Measurements from ENCODE around the gene SCAF4. TPM values are rescaled to one million over a fixed set of nuclear protein-coding genes. Genes with fewer than 3 reads are reported as not detected.
"Not testable (repeated sequence)": the region's sequence is repeated elsewhere in the genome, so short reads cannot be mapped to it uniquely, and the experiment has no call there.

The SCAF4 gene
- total RNA-seq, 1 donor from 2014 or later = 6.5 TPM

DNA sequence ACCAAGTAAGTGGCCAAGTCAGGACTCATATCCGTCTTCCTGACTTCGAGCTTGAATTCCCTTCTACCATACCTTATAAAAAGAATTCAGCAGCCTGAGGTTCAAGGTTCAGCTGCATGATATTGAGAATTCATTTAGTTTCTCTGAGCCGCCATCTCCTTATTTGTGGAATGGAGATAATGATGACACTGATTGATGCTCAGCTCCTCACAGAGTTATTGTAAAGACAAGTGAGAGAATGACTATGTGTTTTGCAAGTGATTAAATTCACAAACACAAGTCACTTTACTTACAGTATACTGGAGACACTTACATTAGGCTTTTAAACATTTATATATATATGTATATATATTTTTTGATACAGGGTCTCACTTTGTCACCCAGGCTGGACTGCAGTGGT, 39.8 kb upstream of the SCAF4 start:
- TF ChIP-seq, protein P1, sequence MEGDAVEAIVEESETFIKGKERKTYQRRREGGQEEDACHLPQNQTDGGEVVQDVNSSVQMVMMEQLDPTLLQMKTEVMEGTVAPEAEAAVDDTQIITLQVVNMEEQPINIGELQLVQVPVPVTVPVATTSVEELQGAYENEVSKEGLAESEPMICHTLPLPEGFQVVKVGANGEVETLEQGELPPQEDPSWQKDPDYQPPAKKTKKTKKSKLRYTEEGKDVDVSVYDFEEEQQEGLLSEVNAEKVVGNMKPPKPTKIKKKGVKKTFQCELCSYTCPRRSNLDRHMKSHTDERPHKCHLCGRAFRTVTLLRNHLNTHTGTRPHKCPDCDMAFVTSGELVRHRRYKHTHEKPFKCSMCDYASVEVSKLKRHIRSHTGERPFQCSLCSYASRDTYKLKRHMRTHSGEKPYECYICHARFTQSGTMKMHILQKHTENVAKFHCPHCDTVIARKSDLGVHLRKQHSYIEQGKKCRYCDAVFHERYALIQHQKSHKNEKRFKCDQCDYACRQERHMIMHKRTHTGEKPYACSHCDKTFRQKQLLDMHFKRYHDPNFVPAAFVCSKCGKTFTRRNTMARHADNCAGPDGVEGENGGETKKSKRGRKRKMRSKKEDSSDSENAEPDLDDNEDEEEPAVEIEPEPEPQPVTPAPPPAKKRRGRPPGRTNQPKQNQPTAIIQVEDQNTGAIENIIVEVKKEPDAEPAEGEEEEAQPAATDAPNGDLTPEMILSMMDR (conservative IDR thresholded peaks at IDR 0.05; ENCODE audit: low read depth, low read length) = no peak
- no peak overlapping the region for H3K4me3 ChIP-seq (ENCODE audit: low read depth, low read length)
- DNase-seq (ENCODE audit: low read depth) = no peak

DNA sequence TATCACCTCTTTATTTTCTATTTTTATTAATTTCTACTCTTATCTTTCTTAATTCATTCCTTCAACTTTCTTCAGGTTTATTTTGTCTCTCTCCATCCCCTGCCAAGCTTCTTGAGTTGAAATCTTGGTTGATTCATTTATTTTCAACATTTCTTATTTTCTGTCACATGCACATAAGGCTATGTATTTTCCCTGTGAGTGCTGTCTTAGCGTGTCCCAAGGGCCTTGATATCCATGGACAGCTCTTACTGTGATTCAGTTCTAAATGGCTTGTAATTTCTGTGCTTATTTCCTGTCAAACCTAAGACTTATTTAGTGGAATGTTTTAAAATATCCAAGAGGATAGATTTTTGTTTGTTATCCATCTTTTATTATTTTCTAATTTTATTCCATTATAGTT, 36.8 kb upstream of the SCAF4 start:
- no peak overlapping the region for H3K4me3 ChIP-seq (ENCODE audit: low read depth, low read length)
- TF ChIP-seq, protein P1 (conservative IDR thresholded peaks at IDR 0.05; ENCODE audit: low read depth, low read length) = no peak
- no peak for DNase-seq (ENCODE audit: low read depth)

DNA sequence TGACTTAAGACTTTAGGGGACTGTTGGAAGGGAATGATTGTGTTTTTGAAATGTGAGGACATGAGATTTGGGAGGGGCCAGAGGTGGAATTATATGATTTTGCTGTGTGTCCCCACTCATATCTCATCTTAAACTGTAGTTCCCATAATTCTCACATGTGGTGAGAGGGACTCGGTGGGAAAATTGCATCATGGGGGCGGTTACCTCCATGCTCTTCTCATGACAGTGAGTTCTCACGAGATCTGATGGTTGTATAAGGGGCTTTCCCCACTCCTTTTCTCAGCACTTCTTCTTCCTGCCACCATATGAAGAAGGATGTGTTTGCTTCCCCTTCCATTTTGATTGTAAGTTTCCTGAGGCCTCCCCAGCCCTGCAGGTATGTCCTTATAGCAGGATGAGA, 35.0 kb upstream of the SCAF4 start:
- DNase-seq (ENCODE audit: low read depth) = no peak
- H3K4me3 ChIP-seq (ENCODE audit: low read depth, low read length) = no peak overlapping the region
- TF ChIP-seq, protein P1 (conservative IDR thresholded peaks at IDR 0.05; ENCODE audit: low read depth, low read length) = no peak

DNA sequence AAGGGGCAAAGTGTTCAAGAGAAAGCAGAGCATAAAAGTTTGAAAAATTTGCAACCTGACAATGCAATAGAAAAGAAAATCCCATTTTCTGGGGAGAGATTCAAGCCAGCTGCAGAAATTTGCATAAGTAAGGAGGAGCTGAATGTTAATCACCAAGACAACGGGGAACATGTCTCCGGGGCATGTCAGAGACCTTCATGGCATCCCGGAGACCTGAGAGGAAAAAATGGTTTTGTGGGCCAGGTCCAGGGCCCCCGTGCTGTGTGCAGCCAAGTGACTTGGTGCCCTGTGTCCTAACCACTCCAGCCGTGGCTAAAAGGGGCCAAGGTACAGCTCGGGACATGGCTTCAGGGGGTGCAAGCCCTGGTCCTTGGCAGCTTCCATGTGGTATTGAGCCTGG, 33.9 kb upstream of the SCAF4 start:
- H3K4me3 ChIP-seq (ENCODE audit: low read depth, low read length); DNase-seq (ENCODE audit: low read depth): not testable (repeated sequence)

DNA sequence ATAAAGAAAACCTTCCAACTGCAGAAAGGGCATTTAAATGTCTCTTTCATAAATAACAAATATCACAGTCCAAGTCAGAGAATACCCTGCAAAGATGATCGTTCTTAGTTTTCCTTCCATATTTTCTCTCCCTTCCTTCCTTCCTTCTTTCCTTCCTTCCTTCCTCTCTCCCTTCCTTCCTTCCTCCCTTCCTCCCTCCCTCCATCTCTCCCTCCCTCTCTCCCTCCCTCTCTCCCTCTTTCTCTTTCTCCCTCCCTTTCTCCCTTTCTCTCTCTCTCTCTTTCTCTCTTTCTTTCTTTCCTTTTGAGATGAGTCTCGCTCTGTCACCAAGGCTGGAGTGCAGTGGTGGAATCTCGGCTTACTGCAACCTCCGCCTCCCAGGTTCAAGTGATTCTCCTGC, 29.0 kb upstream of the SCAF4 start:
- DNase-seq (ENCODE audit: low read depth) = no peak
- no peak overlapping the region for H3K4me3 ChIP-seq (ENCODE audit: low read depth, low read length)
- TF ChIP-seq, protein P1 (conservative IDR thresholded peaks at IDR 0.05; ENCODE audit: low read depth, low read length) = no peak

DNA sequence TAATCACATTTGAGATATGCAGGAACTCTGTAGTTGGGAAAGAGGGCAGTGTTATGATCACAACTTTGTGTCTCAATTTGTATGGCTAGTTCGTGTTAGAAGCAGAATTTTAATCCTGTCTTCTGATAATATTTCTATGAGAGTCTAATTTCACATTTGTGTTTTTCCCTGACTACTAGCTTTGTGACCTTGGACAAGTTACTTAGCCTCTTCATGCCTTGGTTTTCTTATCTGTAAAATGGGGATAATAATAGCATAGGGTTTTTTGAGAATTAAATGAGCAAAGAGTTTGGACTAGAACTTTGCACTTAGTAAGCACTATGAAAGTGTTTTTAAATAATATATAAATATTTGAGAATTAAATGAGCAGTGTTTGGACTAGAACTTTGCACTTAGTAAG, 24.9 kb upstream of the SCAF4 start:
- no peak overlapping the region for H3K4me3 ChIP-seq (ENCODE audit: low read depth, low read length)
- TF ChIP-seq, protein P1 (conservative IDR thresholded peaks at IDR 0.05; ENCODE audit: low read depth, low read length) = no peak
- no peak for DNase-seq (ENCODE audit: low read depth)

DNA sequence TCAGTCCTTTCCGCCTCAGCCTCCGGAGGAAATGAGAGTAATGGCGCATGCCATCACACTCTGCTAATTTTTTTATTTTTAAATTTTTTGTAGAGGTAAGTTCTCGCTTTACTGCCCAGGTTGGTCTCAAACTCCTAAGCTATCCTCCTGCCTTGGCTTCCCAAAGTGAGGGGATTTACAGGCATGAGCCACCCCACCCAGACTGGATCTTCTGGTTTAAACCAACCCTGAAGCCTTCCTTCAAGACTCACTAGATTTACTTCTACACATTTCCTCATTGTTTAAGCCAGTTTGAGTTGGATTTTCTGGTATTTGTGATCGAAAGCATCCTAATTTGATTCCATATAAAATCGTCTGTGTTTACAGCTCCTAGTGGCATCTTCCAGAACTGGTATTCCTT, 23.1 kb upstream of the SCAF4 start:
- TF ChIP-seq, protein P1 (conservative IDR thresholded peaks at IDR 0.05; ENCODE audit: low read depth, low read length) = no peak
- H3K4me3 ChIP-seq (ENCODE audit: low read depth, low read length) = no peak overlapping the region
- no peak for DNase-seq (ENCODE audit: low read depth)

DNA sequence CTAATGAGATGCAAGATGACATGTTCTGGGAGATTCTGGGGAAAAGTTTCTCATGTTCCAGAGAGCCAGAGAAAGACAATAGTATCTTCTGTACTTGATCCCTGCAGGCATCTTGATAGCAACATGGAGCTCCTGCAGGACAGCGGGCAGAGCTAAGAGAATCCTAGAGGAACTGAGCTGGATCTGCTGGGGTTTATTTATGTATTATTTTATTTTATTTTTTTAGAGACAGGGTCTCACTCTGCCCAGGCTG, 22.7 kb upstream of the SCAF4 start:
- H3K4me3 ChIP-seq (ENCODE audit: low read depth, low read length) = no peak overlapping the region
- TF ChIP-seq, protein P1 (conservative IDR thresholded peaks at IDR 0.05; ENCODE audit: low read depth, low read length) = no peak
- no peak for DNase-seq (ENCODE audit: low read depth)
